Frontal cortex (tissue), 4 donors: ENCODE measurements around the gene EMX1. TPM values are rescaled to one million over a fixed set of nuclear protein-coding genes. Genes with fewer than 3 reads are reported as not detected.
A peak's percentile ranks its signal among the peaks of the same experiment; 100 is the strongest.

ENCODE experiments used
- DNase-seq, 2 donors: peaks; one replicate each; pipeline ENCODE4 v3.0.0; 2012; ENCODE audit warnings: low spot score in 2 of 2
- FAIRE-seq: peaks from 2 replicates; lab custom pipeline; 2012; peaks lifted over from hg19 to GRCh38; lab: Jason Lieb, UNC
- total RNA-seq: library from RNA; depleted of rRNA; stranded (reverse); fragments of >200 nt; gene quantifications from one replicate; pipeline ENCODE4 v1.2.3, GENCODE V29; 2014
- donor health status: control.
- donor health status: control.
- donor health status: control.

The EMX1 gene
- total RNA-seq, 1 donor from 2014 or later = 11.8 TPM

DNA sequence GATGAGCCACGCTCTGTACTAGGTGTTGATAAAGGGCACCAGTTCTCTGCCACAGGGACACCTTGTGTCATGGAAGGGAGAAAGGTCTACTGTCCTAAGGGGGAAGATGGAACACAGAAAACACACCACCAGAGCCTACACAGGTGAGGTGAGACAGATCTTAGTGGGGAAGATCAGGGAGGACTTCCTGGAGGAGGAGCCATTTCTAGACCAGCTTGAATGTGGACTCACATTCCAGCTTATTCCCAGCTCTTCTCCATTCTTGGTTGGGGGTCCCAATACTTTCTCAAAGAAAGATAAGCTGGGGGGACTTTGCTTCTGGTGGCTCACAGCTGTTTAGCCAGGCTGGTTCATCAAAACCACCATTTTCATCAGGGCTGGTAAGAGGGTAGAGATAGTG is 36.2 kb downstream of the EMX1 start:
- DNase-seq (no peak), FAIRE-seq (no peak)

DNA sequence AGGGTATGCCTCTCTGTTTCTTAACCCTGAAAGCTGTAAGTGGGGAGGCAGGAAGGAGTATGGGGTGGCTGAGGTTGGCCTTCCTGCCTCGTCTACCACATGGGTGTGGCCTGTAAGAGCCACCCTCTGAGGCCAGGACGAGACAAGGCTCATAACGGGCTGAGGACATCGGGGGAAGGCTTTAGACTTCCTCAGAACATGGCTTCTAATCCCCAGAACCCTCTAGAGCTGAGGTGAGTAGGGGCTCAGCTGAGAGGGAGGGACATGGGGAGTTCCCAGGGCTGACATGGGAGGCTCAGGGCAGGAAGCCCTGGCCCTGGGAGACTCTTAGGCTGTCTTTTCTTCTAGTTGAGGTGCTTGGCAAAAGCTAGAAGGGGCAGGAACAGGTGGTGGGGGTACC is 36.7 kb downstream of the EMX1 start:
- no peak for FAIRE-seq
- DNase-seq = no peak

DNA sequence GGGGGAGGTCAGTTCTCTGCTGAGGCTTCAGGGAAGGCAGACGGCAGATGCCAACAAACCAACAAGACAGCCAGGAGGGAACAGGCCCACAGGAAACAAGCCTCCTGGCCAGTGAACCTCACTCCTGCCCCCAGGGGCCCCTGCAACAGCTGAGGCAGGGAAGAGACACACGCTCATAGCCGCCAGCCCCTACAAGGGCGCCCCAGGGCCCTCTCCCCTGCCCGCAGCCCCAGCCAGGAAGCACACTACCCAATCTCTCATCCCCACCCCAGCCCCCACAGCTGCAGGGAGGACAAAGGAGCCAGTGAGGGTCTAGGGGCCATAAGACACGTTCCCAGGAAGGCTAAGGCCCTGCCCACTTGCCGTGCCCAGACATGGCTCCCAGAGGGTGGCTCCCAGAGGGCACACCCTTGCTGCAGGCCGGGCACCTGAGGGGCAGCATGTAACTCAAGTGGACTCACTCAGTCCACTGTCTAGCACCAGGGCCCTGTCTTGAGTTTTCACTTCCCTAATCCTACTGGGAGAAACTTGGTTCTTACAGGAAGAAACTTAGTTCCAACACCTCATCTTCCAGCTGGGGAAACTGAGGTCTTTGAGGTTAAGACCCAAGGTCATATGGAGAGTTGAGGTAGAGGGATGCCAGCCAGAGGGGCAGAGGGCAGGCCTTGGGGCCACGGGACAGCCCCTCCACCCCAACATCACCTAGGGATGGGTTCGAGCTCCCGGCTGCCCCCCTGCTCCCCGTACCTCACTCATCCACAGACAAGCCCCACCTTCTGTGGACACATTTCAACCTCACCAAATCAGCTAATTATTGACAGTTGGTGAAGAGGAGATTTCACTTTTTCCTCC is 37.3 kb downstream of the EMX1 start:
- DNase-seq (no peak), FAIRE-seq (no peak)

- FAIRE-seq = no peak
- DNase-seq = no peak
Measured at GRCh38 chr2:72955228-72956049, 38.1 kb downstream of the EMX1 start.

- FAIRE-seq (no peak), DNase-seq (no peak)
Measured at GRCh38 chr2:72956050-72956395, 38.7 kb downstream of the EMX1 start.

DNA sequence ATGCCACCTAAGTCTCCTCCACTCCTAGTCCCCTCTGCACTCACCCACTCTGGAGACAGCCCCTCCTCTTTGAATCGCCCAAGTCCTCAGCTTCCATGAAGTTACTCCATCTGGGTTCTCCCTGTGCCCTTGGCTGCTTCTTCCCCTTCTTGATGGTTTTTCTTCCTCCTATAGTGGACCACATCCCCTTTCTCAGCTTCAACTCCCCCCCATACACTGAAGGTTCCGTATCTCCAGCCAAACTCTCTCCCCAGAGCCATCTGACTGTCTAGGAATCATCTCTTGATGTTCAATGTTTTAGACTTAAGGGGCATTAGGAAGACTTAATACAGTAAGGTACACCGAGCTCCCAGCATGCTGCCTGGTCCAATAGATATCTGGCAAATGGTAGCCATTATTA is 39.6 kb downstream of the EMX1 start:
- FAIRE-seq (no peak), DNase-seq (peak in 1 of 2 donors; percentile 39)

DNA sequence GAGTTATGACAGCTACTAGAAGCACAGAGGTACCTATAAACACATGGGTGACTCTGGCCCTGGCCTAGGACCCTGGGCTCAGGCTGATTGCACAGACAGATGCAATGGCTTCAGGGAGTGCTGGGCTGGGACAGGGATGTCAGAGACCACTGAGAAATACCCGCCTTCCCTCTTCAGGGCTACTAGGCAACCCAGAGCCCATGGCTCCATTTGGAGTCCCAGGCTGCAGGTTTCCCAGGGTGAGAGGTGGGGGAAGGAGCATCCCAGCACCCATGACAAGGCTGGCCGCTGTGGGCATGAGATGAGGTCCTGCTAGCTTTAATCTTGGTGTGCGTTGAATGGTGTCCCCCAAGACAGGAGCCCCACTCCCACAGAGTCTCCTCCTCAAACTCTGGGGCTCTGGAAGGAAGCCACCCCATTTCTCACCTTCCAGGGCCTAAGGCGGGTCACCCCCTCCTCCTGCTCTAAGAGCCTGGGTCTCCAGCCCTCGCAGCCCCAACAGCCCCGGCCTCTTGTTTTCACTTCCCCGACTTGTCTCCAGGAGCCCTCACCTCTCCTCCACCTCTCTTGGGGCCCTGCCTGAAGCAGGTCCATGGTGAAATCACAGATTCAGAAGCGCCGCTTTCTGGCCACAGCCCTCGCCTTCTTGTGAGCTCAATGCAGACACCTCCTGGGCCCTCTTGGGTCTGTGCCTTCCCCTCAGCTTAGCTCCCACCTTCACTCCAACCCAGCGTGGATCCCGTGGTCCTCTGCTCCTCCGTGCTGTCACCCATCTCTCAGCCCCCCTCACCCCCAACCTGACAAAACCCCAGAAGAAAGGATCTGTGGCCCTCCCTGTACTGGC is 41.4 kb downstream of the EMX1 start:
- no peak for FAIRE-seq
- no peak for DNase-seq

DNA sequence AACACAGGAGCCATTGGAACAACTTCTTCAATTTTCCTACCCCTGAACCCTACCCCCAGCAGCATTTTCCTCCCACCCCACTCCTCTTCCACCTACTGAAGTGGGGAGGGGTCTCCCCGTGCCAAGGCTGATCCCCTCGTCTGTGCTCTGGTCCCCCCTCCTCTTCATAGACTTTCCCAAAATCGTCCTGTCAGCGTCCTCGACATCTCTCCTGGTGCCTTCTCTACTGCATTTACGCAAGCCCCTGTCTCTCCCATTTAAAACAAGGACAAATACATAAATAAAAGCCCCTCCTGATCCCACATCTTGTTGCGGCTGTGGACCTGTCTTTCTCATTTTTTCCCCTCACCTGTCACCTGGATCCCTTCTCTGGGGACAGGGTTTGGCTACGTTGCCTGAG is 42.2 kb downstream of the EMX1 start:
- FAIRE-seq = no peak

DNA sequence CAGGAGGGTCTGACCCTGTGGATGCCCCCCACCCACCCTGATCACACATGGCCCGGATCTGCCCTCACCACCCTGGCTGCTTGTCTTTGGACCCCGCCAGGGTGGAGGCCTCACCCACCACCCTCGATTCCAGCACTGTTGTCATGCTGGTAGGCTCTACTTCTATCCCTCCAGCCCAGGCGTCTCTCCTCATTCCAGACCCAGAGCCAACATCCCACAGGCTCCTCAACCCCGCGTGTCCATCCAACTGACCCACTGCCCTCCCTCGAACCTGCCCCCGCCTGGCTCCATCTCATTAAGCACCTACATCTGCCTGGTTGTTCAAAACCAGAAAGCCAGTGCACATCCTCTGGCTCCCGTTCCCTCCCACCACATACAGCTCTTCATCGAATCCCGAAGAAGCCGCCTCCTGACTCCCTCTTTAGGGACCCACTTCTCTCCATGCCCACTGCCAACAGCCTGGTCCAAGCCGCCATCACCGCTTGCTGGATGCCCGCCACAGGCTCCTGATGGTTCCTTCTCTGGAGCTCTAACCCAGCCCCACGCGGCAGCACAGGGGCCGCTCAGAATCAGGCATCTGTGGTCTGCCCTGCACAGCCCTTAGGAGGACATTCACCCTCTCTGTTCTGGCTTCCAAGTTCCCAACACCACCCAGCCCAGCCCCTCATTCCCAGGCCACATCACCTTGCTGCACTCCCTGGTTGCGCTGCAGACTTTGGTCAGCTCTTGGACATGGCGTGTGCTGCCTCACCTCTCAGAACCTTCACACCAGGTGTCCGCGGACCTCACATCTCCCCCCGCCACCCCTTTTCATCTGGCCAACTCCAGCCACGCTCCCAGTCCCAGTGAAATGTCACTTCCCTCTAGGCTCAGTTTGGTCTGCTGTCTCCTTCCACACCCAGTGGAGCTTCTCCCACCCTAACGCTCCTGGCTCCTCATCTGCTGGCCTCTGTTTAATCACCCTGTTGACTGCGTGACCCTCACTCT is 43.0 kb downstream of the EMX1 start:
- DNase-seq = no peak
- FAIRE-seq = no peak

More for the DNA sequence above, 42.2 kb downstream of the EMX1 start:
- DNase-seq = no peak

DNA sequence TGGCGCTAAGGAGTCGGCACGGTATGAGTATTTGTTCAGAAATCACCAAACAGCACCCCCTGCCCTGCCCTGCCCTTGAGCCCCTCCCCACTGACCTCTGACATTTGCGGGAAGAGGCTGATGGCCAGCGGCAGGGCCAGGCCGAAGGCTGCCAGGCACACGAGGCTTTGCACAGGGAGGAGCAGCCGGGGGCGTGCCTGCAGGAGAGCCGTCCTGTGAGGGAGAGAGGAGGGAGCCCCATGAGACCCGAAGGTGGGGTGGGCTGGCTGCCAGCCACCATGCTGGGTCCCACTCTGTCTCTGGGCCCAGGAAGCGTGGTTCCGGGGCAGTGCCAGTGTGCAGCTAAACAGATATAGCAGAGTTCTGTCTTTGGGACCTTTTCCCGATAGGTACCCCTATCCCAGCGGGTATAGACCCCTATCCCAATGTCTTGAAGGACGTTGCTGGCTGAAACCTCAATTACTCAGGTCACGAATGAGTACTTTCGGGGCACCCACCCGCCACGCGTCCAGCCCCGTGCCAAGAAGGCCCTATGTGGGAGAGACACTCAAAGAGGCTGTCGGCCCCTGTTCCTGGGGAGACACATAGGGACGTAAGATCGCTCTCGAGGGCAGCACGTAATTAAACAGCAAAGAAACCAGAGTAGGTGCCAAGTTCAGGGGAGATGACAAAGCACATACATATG is 43.9 kb downstream of the EMX1 start:
- FAIRE-seq = no peak

DNA sequence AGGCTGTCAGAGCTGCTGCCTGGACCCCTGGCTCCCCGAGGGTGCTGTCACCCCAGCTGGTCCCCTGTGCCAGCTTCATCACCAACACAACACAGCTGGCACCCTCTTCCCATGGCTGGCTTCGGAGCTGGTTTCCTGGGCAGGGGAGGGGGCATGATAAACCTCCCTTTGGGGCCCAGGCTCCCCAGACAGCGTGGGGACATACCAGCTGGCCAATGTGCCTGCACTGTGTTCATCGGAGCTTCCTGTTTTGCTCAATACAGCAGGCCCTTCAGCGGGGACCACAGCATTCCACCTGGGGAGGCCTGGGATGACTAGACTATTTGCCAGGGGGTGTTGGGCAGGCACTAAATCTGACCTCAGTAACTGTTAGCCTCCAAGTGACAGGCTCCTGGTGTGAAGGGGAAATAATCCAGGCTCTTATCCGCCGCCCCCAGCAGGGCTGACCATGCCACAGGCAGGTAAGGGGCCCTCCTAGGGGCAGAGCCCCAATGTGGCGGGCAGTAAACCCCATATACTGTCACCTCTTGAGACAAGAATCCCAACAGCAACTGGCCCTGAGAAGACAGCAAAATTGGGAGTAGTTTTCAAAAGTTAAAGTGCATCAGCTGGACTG is 44.6 kb downstream of the EMX1 start:
- DNase-seq = no peak
- no peak for FAIRE-seq

More for the DNA sequence above, 43.9 kb downstream of the EMX1 start:
- no peak for DNase-seq

- FAIRE-seq (no peak), DNase-seq (no peak)
Measured at GRCh38 chr2:72962911-72963310, 45.6 kb downstream of the EMX1 start.

DNA sequence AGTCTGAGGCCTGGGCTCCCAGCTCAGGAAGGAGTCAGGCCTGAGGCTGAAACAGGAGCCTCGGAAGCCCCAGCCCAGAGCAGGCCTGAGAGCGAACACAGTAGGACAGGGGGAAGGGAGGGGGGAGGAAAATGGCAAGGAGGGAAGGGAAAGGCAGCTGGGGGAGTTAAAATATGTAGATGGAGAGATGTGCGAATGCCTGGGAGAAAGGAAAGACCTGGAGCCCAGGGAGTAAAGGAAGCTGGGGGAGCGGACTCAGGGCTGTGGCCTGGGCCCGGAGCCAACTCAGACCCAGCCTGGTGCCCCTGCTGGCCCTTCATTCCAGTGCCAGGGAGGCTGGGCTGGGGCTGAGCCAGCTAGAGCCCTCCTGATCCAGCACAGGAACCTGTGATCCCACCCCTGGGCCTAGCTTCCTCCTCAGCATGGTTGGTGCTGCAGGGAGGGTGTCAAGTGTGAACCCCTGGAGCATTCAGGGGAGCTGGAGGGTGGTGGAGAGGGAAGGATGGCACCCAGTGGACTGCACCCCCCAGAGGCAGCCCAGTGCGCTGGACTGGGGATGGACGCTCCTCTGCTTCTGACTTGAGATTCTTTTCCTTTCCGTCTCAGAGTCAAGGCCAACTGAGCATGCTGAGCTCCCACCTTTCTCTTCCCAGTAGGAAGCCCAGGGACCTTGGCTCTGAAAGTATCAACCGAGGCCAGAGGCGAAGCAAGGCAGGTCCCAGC is 46.3 kb downstream of the EMX1 start:
- no peak for DNase-seq
- no peak for FAIRE-seq

GRCh38 chr2:72964146-72964525 is 46.8 kb downstream of the EMX1 start:
- DNase-seq = no peak
- FAIRE-seq = no peak

DNA sequence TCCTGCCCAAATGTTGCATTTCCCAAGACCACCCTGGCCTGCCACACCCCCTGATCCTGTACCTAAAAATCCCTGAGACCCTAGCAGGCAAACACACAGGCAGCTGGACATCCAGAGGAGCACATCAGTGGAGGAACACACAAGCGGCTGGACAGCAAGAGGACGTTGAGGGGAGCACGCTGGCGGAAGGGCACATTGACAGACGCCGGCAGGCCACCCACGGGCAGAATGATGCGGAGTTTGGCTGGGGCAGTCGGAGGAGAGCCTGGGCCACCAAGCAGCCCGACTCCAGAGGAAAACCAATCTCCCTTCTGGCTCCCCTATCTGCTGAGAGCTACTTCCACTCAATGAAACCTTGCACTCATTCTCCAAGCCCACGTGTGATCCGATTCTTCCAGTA is 47.7 kb downstream of the EMX1 start:
- DNase-seq = no peak
- no peak for FAIRE-seq

- no peak for DNase-seq
Measured at GRCh38 chr2:72965770-72966450, 48.6 kb downstream of the EMX1 start.

DNA sequence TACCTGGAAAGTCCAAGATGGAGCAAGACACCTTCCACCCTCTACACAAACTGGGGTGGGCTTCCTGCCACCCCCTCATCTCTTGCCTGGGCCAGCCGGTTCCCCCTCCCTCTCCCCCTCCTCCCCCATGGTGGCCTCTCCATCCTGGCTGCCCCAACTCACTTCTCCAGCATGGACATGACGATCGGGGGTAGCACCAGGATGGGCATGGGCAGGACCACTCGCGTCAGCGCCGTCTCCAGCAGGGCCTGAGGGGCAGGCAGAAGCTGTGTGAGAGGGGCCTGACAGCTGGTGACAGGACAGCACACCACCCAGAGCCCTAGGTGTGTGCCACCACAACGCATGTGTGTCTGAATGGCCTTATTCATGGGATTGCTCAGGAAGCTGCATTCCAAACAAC is 51.0 kb downstream of the EMX1 start:
- no peak for DNase-seq
- FAIRE-seq = no peak

More at GRCh38 chr2:72965770-72966450, 48.6 kb downstream of the EMX1 start:
- FAIRE-seq = no peak
